ENCODE data around the gene CCDC69. TPM values are rescaled to one million over a fixed set of nuclear protein-coding genes. Genes with fewer than 3 reads are reported as not detected.

The CCDC69 gene
- total and polyA plus RNA-seq, 10 of the 15 experiments (the other 5 are each of a cell fraction or from before 2014, with no cell fraction given), result 13.5 to 106 (median 70.1) TPM

DNA sequence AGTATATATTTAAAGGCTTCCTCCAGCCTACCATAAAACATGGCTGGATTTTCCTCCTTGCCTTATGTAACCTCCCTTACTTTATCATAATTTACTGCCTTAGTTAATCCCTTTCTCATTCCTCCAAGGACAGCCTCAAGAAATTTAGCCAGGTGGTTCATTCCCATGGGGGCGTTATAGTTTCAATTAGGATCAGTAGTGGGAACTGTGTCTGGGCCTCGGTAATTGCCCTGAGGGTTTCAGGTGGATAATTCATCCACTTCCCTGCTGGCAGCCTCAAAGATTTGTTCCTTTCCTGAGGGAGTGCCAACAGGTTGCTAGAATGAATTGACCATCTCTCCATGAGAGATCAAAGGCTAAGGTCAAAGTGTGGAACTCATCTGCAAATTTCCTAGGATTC is 24.8 kb upstream of the CCDC69 start:
- BruUV-seq (replicated peaks), result no TSS peak
- H3K27ac ChIP-seq (ENCODE audit: control insufficient read depth, insufficient read depth), result no peak overlapping the region
- FAIRE-seq (no peak), ATAC-seq (no peak), DNase-seq (ENCODE audit: low read depth, low spot score) (no peak)
- in situ Hi-C loops (cut with MboI) (no loop called here), intact Hi-C loops (cut with micrococcal nuclease; ENCODE audit: unreplicated experiment) (no loop called here)
- TF ChIP-seq BHLHE40 (IDR thresholded peaks at IDR 0.05; ENCODE audit: borderline replicate concordance in 1 of 2, low read depth in 2 of 2, low read length in 1 of 2), result no peak
- no peak for TF ChIP-seq EP300 (IDR thresholded peaks at IDR 0.05; ENCODE audit: borderline replicate concordance in 1 of 2, control insufficient read depth in 1 of 2, low read depth in 2 of 2, low read length in 2 of 2)
- no peaks in the 10 kb centered on the region for H4K20me1 ChIP-seq (ENCODE audit: control insufficient read depth, insufficient read depth)
- CTCF ChIA-PET, result interaction anchor here (0.5 to 1.4 kb wide), 4 partner anchors 8 to 75 kb away, joined by 3 to 5 read pairs (median 3); no protein-coding TSS in a partner anchor
- no peak overlapping the region for H3K4me2 ChIP-seq (ENCODE audit: control insufficient read depth, insufficient read depth)
- H3K27me3 ChIP-seq (replicated peaks in 1 of 2; ENCODE audit: control insufficient read depth in 2 of 2, insufficient read depth in 2 of 2, low read length in 1 of 2), result no peaks in the 10 kb centered on the region
- 70% methylated on average over 2 of the region's 2 CpGs for WGBS (ENCODE audit: insufficient coverage, insufficient replicate concordance, low lambda C conversion rate, missing lambda C conversion rate)
- H3K4me1 ChIP-seq (ENCODE audit: control insufficient read depth, insufficient read depth, low read length), result peaks cover 26% of the 10 kb centered on the region
- SMC1A ChIA-PET (ENCODE audit: uncharacterized antibody, unreplicated experiment), result interaction anchor here (1.5 to 10.0 kb wide), 2 partner anchors 9 to 83 kb away, joined by 4 to 86 read pairs; no protein-coding TSS in a partner anchor
- H3K9ac ChIP-seq (ENCODE audit: control insufficient read depth, insufficient read depth, low read length), result no peak overlapping the region
- H2AFZ ChIP-seq (ENCODE audit: control insufficient read depth, low read depth, low read length), result no peak overlapping the region
- no peaks in the 10 kb centered on the region for H3K36me3 ChIP-seq (ENCODE audit: control insufficient read depth in 2 of 2, insufficient read depth in 2 of 2, low read length in 1 of 2)
- RAD21 ChIA-PET (ENCODE audit: unreplicated experiment), result interaction anchor here (7.5 kb wide), 1 partner anchor 27 kb away, joined by 95 read pairs; the partner anchor contains the start of gene CCDC69
- peaks cover 8% of the 10 kb centered on the region for H3K79me2 ChIP-seq (ENCODE audit: control insufficient read depth, insufficient read depth, low read length)
- H3K9me3 ChIP-seq (replicated peaks; ENCODE audit: control insufficient read depth, insufficient read depth, low read length), result no peaks in the 10 kb centered on the region
- H3K4me3 ChIP-seq, result no peak overlapping the region
- POLR2A ChIA-PET, result interaction anchor here (6.0 kb wide), 1 partner anchor 13 kb away, joined by 74 read pairs; no protein-coding TSS in a partner anchor

DNA sequence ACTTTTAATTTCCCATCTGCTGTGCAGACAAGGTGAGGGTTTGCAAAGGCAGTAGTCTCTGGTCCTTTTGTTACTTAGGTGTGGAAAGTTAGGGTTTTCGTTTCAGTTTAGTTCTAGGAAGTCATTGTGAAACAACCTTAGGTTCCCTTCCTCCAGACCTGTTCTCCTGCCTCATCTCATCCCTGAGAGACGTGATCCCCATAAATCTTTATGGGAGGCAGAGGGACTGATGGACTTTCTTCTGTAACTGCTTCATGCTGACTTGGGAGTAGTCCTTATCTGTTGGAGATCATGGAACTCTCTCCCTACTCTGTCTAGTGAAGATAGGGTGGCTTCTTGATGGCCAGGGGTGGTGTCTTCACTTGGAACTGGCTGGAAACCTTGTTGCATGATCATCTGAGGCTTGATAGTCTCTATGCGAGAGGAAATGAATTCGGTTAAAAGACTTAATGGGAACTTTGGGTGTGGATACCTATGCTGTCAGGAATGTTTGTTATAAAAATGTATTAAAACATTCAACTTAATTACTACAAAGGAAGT is 21.9 kb upstream of the CCDC69 start:
- in situ Hi-C loops (cut with MboI), result no loop called here
- CTCF ChIA-PET, result no interaction called here
- ATAC-seq, result no peak
- TF ChIP-seq POLR2A (IDR thresholded peaks at IDR 0.05; ENCODE audit: low read depth, low read length) (no peak), TCF3 (IDR thresholded peaks at IDR 0.05; ENCODE audit: borderline replicate concordance, insufficient read depth, low read depth, low read length) (no peak), PML (IDR thresholded peaks at IDR 0.05; ENCODE audit: low read length) (no peak), CHD1 (IDR thresholded peaks at IDR 0.05; ENCODE audit: low read depth, low read length) (no peak), NBN (IDR thresholded peaks at IDR 0.05) (no peak), MEF2B (IDR thresholded peaks at IDR 0.05; ENCODE audit: partially characterized antibody, poor library complexity, severe bottlenecking) (no peak), BRCA1 (IDR thresholded peaks at IDR 0.05; ENCODE audit: low read depth, low read length) (no peak), SPI1 (IDR thresholded peaks at IDR 0.05; ENCODE audit: borderline replicate concordance, insufficient read depth, low read depth, low read length) (no peak), SMAD5 (IDR thresholded peaks at IDR 0.05; ENCODE audit: low read depth) (no peak)
- TF ChIP-seq, protein P1, sequence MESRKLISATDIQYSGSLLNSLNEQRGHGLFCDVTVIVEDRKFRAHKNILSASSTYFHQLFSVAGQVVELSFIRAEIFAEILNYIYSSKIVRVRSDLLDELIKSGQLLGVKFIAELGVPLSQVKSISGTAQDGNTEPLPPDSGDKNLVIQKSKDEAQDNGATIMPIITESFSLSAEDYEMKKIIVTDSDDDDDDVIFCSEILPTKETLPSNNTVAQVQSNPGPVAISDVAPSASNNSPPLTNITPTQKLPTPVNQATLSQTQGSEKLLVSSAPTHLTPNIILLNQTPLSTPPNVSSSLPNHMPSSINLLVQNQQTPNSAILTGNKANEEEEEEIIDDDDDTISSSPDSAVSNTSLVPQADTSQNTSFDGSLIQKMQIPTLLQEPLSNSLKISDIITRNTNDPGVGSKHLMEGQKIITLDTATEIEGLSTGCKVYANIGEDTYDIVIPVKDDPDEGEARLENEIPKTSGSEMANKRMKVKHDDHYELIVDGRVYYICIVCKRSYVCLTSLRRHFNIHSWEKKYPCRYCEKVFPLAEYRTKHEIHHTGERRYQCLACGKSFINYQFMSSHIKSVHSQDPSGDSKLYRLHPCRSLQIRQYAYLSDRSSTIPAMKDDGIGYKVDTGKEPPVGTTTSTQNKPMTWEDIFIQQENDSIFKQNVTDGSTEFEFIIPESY (IDR thresholded peaks at IDR 0.05), result no peak
- TF ChIP-seq, protein P2, sequence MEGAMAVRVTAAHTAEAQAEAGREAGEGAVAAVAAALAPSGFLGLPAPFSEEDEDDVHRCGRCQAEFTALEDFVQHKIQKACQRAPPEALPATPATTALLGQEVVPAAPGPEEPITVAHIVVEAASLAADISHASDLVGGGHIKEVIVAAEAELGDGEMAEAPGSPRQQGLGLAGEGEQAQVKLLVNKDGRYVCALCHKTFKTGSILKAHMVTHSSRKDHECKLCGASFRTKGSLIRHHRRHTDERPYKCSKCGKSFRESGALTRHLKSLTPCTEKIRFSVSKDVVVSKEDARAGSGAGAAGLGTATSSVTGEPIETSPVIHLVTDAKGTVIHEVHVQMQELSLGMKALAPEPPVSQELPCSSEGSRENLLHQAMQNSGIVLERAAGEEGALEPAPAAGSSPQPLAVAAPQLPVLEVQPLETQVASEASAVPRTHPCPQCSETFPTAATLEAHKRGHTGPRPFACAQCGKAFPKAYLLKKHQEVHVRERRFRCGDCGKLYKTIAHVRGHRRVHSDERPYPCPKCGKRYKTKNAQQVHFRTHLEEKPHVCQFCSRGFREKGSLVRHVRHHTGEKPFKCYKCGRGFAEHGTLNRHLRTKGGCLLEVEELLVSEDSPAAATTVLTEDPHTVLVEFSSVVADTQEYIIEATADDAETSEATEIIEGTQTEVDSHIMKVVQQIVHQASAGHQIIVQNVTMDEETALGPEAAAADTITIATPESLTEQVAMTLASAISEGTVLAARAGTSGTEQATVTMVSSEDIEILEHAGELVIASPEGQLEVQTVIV (IDR thresholded peaks at IDR 0.05; ENCODE audit: borderline replicate concordance, partially characterized antibody), result no peak

More for the DNA sequence above, 21.9 kb upstream of the CCDC69 start:
- Histone ChIP-seq H3K36me3 (ENCODE audit: control insufficient read depth in 2 of 2, insufficient read depth in 2 of 2, low read length in 1 of 2) (no peaks in the 10 kb centered on the region), H3K4me3 (no peak overlapping the region), H3K27ac (ENCODE audit: control insufficient read depth, insufficient read depth) (no peak overlapping the region), H4K20me1 (ENCODE audit: control insufficient read depth, insufficient read depth) (no peaks in the 10 kb centered on the region), H3K79me2 (ENCODE audit: control insufficient read depth, insufficient read depth, low read length) (no peaks in the 10 kb centered on the region), H3K9ac (ENCODE audit: control insufficient read depth, insufficient read depth, low read length) (no peak overlapping the region), H2AFZ (ENCODE audit: control insufficient read depth, low read depth, low read length) (peak overlapping the region; percentile 30; the same call in 1 of the 2 replicates), H3K4me1 (ENCODE audit: control insufficient read depth, insufficient read depth, low read length) (peaks cover 35% of the 10 kb centered on the region), H3K9me3 (replicated peaks; ENCODE audit: control insufficient read depth, insufficient read depth, low read length) (no peaks in the 10 kb centered on the region; the same call in 2 of the 3 replicates), H3K27me3 (replicated peaks in 1 of 2; ENCODE audit: control insufficient read depth in 2 of 2, insufficient read depth in 2 of 2, low read length in 1 of 2) (no peaks in the 10 kb centered on the region), H3K4me2 (ENCODE audit: control insufficient read depth, insufficient read depth) (no peak overlapping the region)
- intact Hi-C loops (cut with micrococcal nuclease; ENCODE audit: unreplicated experiment), result no loop called here
- no TSS peak for BruUV-seq (replicated peaks)
- FAIRE-seq (no peak), DNase-seq (ENCODE audit: low read depth, low spot score) (no peak)
- 57% methylated on average over 4 of the region's 4 CpGs for WGBS (ENCODE audit: insufficient coverage, insufficient replicate concordance, low lambda C conversion rate, missing lambda C conversion rate)
- POLR2A ChIA-PET, result no interaction called here
- RAD21 ChIA-PET (ENCODE audit: unreplicated experiment), result interaction anchor here (0.7 kb wide), 1 partner anchor 192 kb away, joined by 3 read pairs; no protein-coding TSS in a partner anchor
- SMC1A ChIA-PET (ENCODE audit: uncharacterized antibody, unreplicated experiment), result interaction anchor here (0.6 kb wide), 1 partner anchor 506 kb away, joined by 3 read pairs; no protein-coding TSS in a partner anchor

Data from GM12878 (cell line).